Glomerular visceral epithelial cell (primary cell): ENCODE data around the gene PIGU.
"Not testable (repeated sequence)": the region's sequence is repeated elsewhere in the genome, so short reads cannot be mapped to it uniquely, and the experiment has no call there.

Experiments
- DNase-seq: peaks from one replicate; pipeline ENCODE4 v3.0.0-alpha.2; 2016; ENCODE audit errors: extremely low spot score

The PIGU gene

GRCh38 chr20:34514897-34515483, 161.9 kb downstream of the PIGU start:
- no peak for DNase-seq

- DNase-seq: not testable (repeated sequence)
Measured at GRCh38 chr20:34514034-34514433, 162.9 kb downstream of the PIGU start.

- peak; percentile 18 for DNase-seq
Measured at GRCh38 chr20:34512955-34513419, 163.9 kb downstream of the PIGU start.

GRCh38 chr20:34512266-34512954, 164.5 kb downstream of the PIGU start:
- DNase-seq: peak; percentile 70

DNA sequence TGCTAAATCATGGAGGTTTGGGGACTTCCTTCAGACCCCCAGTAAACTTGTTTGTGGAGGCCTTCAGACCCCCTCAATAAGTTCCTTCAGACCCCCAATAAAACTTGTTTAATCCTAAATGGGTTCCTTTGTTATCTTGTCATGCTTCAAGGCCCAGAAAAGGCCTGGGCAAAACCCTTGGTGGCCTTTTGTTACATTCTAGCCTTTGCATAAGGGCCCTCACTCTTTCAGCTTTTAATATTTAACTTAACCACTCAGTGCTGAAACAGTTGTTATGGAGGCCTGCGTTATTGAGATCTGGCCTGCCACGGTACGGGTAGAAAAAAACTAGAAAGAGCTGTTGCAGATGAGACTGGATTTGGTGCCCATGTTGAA, 165.0 kb downstream of the PIGU start:
- peak; percentile 65 for DNase-seq

- DNase-seq: no peak
Measured at GRCh38 chr20:34510575-34510974, 166.3 kb downstream of the PIGU start.
